GM19023 (cell line): ENCODE results near the gene GTPBP4.
"Not testable (repeated sequence)": the region's sequence is repeated elsewhere in the genome, so short reads cannot be mapped to it uniquely, and the experiment has no call there.

Source experiments
- ATAC-seq: cut with Tn5 transposase; IDR thresholded peaks from one replicate; pipeline ENCODE4 v1.9.1; 2021; ENCODE audit warnings: mild to moderate bottlenecking, moderate library complexity; ENCODE audit not compliant: unreplicated experiment

GTPBP4 gene

GRCh38 chr10:988667-989545 lies 672 bp downstream of the GTPBP4 start:
- ATAC-seq, result peak; percentile 14

- ATAC-seq, result no peak
These were observed 2.6 kb downstream of the GTPBP4 start for GRCh38 chr10:990808-991207.

- no peak for ATAC-seq
These were observed 4.2 kb downstream of the GTPBP4 start for GRCh38 chr10:992467-992866.

GRCh38 chr10:992871-993270 lies 4.6 kb downstream of the GTPBP4 start:
- no peak for ATAC-seq

GRCh38 chr10:994836-995558 lies 6.8 kb downstream of the GTPBP4 start:
- ATAC-seq, result no peak

- ATAC-seq, result no peak
These were observed 7.3 kb downstream of the GTPBP4 start for GRCh38 chr10:995559-995926.

GRCh38 chr10:996031-996430 lies 7.8 kb downstream of the GTPBP4 start:
- ATAC-seq, result no peak

GRCh38 chr10:997266-998022 lies 9.2 kb downstream of the GTPBP4 start:
- ATAC-seq, result no peak

- ATAC-seq, result no peak
These were observed 14.3 kb downstream of the GTPBP4 start for GRCh38 chr10:1002425-1003006.

- no peak for ATAC-seq
These were observed 15.8 kb downstream of the GTPBP4 start for GRCh38 chr10:1003884-1004670.

- ATAC-seq, result no peak
These were observed 18.3 kb downstream of the GTPBP4 start for GRCh38 chr10:1006573-1006972.

- ATAC-seq, result no peak
These were observed 19.3 kb downstream of the GTPBP4 start for GRCh38 chr10:1007583-1007982.

GRCh38 chr10:1009071-1009494 lies 20.8 kb downstream of the GTPBP4 start:
- no peak for ATAC-seq

GRCh38 chr10:1009947-1010346 lies 21.7 kb downstream of the GTPBP4 start:
- not testable (repeated sequence) for ATAC-seq

GRCh38 chr10:1010703-1011102 lies 22.5 kb downstream of the GTPBP4 start:
- no peak for ATAC-seq

- ATAC-seq, result no peak
These were observed 23.5 kb downstream of the GTPBP4 start for GRCh38 chr10:1011696-1012095.

GRCh38 chr10:1015688-1016087 lies 27.5 kb downstream of the GTPBP4 start:
- ATAC-seq, result no peak

GRCh38 chr10:1019362-1019761 lies 31.1 kb downstream of the GTPBP4 start:
- ATAC-seq, result no peak

- no peak for ATAC-seq
These were observed 32.2 kb downstream of the GTPBP4 start for GRCh38 chr10:1020460-1020859.

GRCh38 chr10:1020958-1021357 lies 32.7 kb downstream of the GTPBP4 start:
- ATAC-seq, result no peak
